Measurements from ENCODE around the gene STOX2.
"Not testable (repeated sequence)": the region's sequence is repeated elsewhere in the genome, so short reads cannot be mapped to it uniquely, and the experiment has no call there.

The STOX2 gene

DNA sequence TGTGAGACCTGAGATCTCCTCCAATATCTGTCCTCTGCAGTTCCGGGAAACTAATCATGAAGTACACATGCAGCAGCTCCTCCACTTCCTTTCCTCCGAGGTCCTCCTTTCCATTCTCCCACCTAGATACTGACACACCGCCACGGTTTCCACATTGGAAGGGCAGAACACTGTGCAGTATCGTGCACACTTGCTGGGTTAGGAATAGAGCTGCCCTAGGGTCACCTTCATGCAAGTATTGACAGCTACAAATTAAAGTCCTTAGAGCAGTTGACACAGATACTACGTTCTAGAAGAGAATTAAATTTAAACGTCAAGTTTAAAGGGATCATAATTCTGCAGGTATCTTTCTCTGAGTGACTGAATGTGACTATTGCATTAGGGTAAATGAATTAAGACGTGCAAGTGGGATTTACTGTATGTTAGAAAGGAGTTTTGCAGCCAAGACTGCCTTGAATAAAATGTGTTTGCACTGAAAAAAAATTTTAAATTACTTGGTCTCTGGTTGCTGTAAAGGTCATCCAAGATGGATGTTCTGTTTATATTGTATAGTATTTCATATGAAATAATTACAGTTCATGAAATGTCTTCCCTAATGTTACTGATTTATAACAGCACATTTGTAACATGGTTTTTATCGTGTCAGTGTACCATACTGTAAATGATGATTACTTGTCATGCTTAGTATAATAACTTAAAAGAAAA, 117.7 kb downstream of the STOX2 start:
- DNase-seq (ENCODE audit: low spot score), result no peak

DNA sequence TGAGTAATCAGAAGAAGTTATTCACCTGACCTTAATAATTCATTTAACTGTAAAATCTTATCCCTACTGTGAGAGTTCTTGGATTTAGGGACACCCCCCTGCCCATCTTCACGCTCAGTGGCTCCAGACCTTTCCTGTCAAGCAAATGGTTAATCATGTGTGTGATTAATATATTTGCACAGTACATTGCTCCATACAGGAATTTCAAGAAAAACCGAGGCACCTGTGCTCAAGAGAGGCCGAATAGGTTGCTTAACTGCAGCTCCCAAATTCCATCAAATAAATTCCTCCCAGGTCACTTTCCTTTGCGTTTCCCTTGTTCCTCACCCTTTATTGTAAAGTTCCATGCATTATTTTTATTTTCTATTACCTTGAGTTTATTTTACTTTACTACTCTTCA, 119.5 kb downstream of the STOX2 start:
- no peak for DNase-seq (ENCODE audit: low spot score)

DNA sequence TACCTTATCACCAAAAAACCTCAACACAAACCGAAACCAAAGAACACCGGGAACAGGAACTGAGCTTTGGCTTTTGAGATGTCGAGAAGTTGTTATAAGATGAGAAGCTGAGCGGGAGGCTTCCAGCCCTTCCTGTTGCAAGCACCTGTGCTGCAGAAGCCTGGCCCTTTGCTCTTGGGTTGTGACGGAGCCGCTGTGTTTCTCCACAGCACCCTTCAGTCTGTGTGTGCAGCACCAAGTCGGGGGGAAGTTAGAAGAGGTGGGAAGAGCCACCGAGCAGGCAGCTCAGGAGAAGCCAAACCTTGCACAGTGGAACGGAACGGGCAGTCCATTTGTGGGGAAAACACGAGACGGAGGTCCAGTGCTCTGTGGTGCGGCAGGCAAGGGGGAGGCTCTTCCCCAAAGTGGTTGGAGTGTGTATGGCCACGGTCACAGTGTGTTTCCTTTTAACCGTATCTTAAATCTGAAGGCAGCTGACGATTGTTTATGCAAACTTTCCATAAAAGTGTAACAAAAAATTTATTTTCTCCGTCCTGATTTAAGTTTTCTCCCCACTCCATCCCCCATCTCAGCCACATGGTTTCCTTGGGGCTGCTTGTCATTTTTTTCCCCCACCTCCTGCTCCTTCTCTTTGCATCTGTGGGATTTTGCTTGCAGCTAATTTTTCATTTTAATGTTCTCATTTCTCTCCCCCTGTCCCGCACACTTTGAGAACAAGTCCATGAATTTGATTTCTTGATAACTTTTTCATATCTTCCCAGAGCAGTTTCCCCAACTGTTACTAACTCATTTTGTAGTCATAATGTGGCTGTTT, 123.7 kb downstream of the STOX2 start:
- DNase-seq (ENCODE audit: low spot score), result peak; percentile 9

DNA sequence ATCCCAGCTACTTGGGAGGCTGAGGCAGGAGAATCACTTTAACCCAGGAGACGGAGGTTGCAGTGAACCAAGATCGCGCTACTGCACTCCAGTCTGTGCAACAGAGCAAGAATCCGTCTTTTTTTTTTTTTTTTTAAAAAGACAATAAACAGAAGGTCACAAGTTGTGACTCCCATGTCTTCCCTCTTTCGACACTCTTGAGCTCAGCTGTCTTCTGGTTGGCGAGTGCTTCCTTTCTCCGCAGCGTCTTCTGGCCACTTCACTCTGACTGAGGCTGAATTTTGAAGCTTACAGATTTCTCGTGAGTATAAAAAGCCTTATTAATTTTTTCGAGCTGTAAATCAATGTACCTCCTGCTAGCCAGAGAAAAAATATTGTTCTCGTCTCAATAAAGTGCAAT, 124.9 kb downstream of the STOX2 start:
- DNase-seq (ENCODE audit: low spot score), result no peak

DNA sequence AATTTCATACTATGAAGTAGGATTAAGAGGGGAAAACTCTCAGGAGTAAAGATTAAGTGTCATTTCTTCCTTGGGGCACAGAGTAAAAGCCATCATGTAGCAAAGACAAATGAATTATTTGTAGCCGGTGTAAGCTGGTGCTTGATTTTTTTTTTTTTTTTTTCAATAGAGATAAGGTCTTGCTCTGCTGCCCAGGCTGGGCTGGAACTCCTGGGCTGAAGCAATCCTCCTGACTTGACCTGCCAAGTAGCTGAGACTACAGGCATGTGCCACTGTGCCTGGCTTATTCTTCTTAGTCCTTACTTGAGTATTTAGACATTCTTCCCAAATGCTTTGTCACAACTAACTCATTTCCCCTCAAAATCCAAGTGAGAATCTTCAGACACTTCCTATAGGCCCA, 125.7 kb downstream of the STOX2 start:
- DNase-seq (ENCODE audit: low spot score), result no peak

DNA sequence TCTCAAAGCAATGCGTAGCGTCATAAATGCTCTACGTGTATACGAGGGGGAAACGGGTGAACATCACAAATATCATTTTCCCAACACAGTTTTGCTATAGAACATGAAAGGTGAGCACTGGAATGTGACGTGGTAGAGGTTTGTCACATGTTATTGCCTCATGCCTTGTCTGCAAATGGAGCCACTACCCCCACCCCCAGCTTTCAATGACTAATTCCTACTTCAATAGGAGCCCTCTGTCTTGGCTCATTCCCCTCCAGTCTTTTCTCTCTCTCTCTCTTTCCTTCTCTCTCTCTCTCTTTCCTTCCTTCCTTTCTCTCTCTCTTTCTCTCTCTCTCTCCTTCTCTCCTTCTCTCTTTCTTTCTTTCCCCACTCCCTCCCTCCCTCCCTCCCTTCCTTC, 127.0 kb downstream of the STOX2 start:
- no peak for DNase-seq (ENCODE audit: low spot score)

DNA sequence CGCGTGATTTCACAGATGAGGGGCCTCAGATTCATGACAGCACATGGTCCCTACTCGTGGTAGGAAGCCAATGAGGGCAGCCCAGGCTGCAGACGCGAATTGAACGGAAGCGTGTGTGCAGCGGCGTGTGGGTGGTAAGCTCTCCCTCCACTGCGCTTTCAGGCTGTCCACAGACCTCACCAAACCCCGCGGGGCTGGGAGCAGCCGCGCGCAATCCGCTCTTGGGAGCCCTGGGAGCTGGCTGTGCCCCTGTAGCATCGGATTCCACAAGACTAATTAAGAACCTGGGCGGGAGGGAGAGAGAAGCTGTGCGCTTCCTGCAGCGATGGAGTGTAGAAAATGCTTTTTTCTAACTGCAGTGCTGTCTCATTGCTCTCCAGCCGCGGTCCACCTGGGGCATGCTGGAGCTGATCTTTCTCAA, 134.9 kb downstream of the STOX2 start:
- DNase-seq (ENCODE audit: low spot score), result no peak

DNA sequence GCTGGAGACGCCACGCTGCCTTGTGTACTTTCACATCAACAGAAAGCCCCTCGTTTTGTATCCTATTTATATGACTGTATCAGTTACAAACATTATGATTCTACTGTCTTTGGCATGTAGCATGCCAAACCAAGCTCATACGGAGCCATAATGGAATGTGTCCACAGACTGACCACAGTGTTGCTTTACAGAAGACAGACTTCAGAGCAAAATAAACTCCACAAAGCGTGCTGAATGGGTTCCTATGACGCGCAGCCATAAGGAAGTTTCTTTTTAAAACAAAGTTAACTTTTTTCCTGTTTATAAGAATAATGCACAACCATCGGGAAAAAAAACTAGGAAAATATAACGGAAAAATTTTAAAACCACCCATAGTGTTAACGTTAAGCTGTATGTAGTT, 136.0 kb downstream of the STOX2 start:
- no peak for DNase-seq (ENCODE audit: low spot score)

DNA sequence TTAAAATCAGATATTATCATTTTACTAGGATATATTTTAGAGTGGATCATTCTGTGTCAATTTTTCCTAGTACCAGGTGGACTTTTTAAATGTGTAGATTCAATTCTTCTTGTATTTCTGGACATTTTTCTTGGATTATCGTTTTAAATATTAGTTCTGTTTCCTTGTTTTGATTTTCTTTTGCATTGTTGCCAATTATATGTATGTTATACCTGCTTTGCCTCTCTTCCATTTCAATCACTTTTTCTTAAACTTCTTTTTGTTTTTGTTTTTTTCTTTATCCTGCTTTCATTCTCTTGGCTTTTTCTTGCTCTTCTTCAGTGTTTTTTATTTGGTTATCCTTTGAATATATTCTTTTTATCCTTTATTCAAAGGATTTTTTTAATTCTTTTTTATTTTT, 141.0 kb downstream of the STOX2 start:
- no peak for DNase-seq (ENCODE audit: low spot score)

DNA sequence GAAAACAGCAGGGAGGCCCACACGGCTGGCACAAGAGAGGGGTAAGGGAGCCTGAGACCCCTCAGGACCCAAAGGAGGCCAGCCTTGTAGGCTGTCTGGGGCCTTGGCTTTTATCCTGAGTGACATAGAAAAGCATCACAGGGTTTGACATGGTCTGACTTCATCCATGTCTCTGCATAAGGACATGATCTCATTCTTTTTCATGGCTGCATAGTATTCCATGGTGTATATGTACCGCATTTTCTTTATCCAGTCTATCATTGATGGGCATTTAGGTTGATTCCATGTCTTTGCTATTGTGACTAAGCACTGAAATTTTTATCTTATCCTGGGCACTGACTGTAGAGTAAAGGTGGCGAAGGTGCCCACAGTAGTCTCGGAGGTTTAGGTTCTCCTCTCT, 146.2 kb downstream of the STOX2 start:
- not testable (repeated sequence) for DNase-seq (ENCODE audit: low spot score)

DNA sequence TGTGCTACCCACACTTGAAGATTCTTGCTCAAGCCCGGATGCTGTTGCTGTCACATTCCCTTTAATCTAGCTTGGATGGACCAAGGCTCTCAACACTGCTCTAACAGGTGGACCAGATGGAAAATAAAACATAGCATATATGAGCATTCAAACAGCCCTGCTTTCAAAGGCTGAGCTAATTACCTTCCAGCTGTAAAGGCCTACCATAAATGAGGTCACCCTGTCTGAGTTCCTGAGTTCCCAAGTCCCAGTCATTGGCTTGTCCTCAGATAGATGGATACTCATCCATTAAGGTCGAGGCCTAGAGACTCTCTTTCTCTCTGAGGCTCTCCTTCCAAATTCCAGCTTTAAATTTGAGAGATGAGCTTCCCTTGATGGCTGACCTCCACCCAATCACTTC, 147.5 kb downstream of the STOX2 start:
- no peak for DNase-seq (ENCODE audit: low spot score)

DNA sequence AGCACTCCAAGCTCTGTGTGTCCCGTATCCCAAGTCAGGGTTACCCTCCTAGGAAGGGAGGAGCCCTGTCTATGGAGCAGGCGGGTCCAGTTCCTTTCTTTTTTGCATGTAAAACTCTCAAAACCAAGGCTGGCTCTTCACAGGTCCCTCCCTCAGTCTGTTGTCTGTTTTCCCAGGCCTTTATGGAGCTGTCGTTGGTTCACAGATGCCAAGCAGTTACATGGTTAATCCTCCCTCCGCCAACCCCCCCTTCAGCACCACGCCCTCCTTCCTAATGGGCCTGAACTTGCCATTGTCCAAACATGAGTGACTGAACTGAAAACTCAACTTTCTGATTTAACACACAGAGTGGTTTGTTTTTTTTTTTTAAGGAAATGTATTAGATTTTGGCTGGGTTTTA, 148.3 kb downstream of the STOX2 start:
- DNase-seq (ENCODE audit: low spot score), result no peak

DNA sequence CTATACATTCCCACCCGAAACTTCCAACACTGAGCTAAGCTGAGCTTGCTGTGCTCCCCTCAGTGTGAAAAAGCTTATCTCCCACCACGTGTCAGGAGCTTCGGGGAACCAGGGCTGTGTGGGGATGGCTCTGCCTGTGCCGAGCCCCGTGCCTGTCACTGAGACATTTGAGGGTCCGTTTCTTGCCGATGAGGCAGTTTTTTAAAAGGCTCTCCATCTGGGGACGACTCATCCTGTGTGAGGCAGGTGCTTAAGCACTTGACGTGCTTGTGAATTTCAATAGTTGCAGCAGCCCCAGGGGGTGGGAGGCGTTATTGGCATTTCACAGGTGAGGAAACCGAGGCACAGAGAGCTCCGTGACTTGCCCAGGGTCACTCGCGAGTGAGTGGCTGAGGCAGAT, 151.8 kb downstream of the STOX2 start:
- DNase-seq (ENCODE audit: low spot score), result no peak

DNA sequence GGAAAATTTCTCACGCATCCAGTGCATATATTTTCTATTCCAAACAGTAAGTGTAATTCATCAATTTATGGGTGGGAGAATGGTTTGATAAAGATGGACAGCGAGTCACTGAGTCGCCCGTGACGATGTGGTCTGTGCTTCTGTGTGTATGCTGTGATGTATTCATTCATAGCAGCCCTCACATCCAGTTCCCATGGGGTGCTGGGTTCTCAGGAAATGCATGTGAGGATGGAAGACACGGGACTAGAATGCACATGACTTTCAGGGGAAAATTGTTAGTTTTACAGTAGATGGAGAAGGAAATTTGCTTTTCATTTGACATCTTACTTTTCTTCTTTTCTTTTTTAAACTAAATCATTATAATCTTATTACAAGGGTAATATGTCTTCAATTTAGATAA, 152.9 kb downstream of the STOX2 start:
- no peak for DNase-seq (ENCODE audit: low spot score)

DNA sequence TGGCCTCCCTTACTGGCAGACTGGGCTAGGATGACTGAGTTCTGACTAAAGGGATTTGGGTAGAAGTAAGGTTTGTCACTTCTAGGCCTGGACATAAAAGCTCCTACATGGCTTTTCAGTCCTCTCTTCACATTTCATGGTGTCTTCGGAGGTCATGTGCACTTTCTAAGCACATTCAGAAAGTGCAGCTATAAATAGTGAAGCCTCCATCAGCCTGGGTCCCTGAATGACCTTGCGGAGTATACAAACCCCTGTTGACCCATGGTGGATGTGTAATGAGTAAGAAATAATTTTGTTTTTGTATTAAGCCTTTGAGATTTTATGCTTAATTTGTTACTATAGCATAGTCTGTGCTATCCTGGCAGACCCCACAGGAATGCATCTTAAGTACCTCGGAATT, 154.0 kb downstream of the STOX2 start:
- no peak for DNase-seq (ENCODE audit: low spot score)

DNA sequence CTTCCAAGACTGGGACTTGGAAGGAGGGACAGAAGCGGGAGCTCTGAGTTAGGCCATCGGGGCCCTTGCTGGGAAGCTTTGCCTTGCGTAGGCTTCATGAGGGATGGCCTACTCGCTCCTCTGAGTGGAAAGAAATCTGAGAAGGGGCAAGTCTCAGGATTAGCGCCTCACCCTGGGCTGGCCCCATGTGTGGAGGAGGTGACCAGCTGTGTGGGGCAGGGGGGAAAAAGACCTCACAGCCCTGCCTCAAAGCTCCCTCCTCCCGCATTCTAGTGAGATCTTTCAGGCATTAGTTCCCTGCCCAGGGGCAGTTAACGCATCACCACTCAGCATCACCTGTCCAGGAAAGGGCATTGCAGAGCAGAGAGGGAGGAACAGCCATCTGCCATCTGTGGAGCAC, 156.5 kb downstream of the STOX2 start:
- no peak for DNase-seq (ENCODE audit: low spot score)

DNA sequence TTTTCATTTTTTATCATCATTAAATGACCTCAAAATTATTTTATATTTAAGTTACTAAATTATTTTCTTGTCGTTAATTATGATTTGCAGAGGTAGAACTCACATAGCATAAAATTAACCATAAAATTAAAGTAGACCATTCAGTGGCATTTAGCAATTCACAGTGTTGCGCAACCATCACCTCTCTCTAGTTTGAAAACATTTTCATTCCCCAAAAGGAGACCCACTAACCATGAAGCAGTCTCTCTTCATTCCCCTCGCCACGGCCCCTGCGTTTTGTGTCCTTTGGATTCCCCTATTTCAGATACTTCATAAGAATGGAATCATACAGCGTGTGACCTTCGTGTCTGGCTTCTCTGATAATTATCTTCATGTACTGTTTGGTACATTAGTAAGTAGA, 157.7 kb downstream of the STOX2 start:
- DNase-seq (ENCODE audit: low spot score), result no peak

DNA sequence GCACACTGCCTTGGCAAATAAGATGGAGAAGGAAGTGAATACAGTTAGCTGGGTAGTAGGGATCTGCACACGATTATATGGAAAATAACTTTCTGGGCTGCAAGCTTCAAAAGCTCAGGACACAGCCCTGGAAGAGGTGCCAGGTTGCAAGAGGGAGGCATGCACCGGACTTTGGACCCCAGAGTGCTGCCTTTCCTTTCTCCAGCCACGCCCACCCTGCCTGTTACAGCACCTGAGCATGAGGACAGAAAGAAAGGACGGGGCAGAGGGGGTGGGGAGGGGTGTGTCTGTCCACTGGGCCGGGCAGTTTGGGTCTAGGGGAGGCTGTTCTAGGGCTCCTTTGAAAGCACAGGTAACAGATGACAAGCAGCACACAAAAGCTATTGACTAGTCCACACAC, 159.8 kb downstream of the STOX2 start:
- no peak for DNase-seq (ENCODE audit: low spot score)

DNA sequence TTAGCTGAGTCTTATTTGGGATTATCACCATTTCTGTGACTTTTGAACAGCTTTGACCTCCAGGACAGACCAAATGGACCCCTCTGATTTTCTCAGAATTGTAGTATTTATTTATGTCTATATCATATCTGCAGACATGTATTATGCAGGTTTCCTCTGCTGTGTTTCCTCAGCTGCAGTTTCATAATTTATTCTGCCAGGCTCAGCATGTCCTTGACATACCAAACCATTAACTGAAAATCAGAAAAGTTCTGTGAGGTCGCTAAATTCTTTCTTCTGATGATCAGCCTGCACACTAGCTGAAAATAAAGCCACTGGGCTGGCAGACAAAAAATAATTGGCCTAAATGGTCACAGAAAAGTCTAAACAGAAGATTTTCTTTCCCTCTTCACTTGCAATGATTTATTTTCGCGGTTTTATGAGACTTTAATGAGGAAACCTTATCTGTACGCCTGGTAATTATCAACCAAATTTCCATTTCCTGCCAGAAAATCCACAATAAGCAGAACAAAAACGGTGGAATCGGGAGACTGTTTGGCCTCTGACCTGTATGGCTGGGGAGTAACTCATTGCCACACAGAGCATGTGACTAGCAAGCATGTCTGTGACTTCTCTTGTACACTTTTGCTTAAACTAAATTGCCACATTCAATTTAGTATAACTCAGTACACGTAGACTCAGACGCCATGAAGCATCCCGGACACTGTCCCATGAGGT, 161.6 kb downstream of the STOX2 start:
- no peak for DNase-seq (ENCODE audit: low spot score)

DNA sequence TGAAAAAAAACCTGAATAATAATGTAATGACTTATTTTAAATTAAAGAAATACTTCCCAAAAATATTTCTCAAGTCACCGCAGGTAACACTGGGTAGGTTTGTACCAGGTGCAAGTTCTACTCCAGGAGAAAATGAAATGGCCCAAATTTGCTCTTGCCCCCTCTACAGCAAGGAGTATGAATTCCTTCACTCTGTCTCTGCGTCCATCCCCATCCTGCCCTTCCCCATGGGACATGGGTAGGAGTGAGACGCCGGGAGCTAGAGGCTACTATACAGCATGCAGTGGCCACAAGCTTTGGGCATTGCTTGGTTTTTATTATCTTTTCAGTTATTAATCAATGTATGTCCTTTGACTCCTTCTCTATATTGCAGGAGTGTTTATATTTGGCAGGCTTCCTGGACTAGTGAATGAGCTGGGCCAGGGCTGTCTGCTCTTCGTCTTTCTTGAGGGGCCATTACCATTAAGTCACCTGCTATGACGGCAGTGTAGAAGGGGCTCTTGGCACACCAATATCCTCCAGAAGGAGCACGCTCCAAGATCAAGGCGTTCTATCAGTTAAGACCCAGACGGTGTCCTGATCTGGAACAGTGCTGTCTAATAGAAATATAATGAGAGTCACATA, 162.9 kb downstream of the STOX2 start:
- peak; percentile 7 for DNase-seq (ENCODE audit: low spot score)

All from AG08395 (cell line).